Keratinocyte (primary cell): Measurements from ENCODE around the gene METTL1. TPM values are rescaled to one million over a fixed set of nuclear protein-coding genes. Genes with fewer than 3 reads are reported as not detected.

Source experiments
- DNase-seq: peaks from one replicate; pipeline ENCODE4 v3.0.0-alpha.2; 2011; ENCODE audit warnings: low read depth, missing footprints, low spot score
- FAIRE-seq: peaks from 2 replicates; lab custom pipeline; 2011; peaks lifted over from hg19 to GRCh38; lab: Jason Lieb, UNC
- H2AFZ ChIP-seq: 2 replicates; pipeline ENCODE4 v1.6.0; 2012; ENCODE audit warnings: low read length, control low read depth, inconsistent platforms; ENCODE audit not compliant: control insufficient read depth
- H3K27ac ChIP-seq: 2 replicates; pipeline ENCODE4 v1.5.1; 2011; ENCODE audit warnings: low read length; ENCODE audit not compliant: control insufficient read depth, insufficient read depth
- H3K27me3 ChIP-seq: 3 replicates; pipeline ENCODE4 v1.6.0; 2011; ENCODE audit warnings: low read length; ENCODE audit not compliant: control insufficient read depth, insufficient read depth; ENCODE audit errors: extremely low read depth
- H3K36me3 ChIP-seq, 2 experiments: 2 replicates in 1 of 2; 3 replicates in 1 of 2; pipeline ENCODE4 v1.5.1; 2011; ENCODE audit warnings: low read length in 2 of 2, mild to moderate bottlenecking in 1 of 2; ENCODE audit not compliant: control insufficient read depth in 2 of 2, insufficient read depth in 2 of 2; ENCODE audit errors: extremely low read depth in 1 of 2
- H3K4me1 ChIP-seq: 3 replicates; pipeline ENCODE4 v1.5.1; 2011; ENCODE audit warnings: low read length; ENCODE audit not compliant: control insufficient read depth, insufficient read depth; ENCODE audit errors: extremely low read depth
- H3K4me2 ChIP-seq: 3 replicates; pipeline ENCODE4 v1.6.0; 2011; ENCODE audit warnings: low read depth, low read length; ENCODE audit not compliant: control insufficient read depth, insufficient read depth; ENCODE audit errors: extremely low read depth
- H3K4me3 ChIP-seq, 3 experiments: fragments of 200-600 bp in 1 of 3; sonication (generic) in 1 of 3; 2 replicates in 2 of 3; 3 replicates in 1 of 3; pipeline ENCODE4 v1.5.1; 2011 to 2016; ENCODE audit warnings: low read length in 3 of 3, mild to moderate bottlenecking in 3 of 3, control low read depth in 2 of 3, inconsistent platforms in 1 of 3, low read depth in 1 of 3, mixed read lengths in 1 of 3, mixed run types in 1 of 3, moderate library complexity in 1 of 3; ENCODE audit not compliant: control insufficient read depth in 2 of 3, insufficient read depth in 2 of 3; ENCODE audit errors: extremely low read depth in 1 of 3
- H3K79me2 ChIP-seq: 2 replicates; pipeline ENCODE4 v1.6.0; 2012; ENCODE audit warnings: low read length; ENCODE audit not compliant: control insufficient read depth, insufficient read depth
- H3K9ac ChIP-seq: 3 replicates; pipeline ENCODE4 v1.6.0; 2011; ENCODE audit warnings: low read length; ENCODE audit not compliant: control insufficient read depth, insufficient read depth; ENCODE audit errors: extremely low read depth
- H3K9me1 ChIP-seq: 3 replicates; pipeline ENCODE4 v1.6.0; 2011; ENCODE audit warnings: low read length; ENCODE audit not compliant: control insufficient read depth, insufficient read depth; ENCODE audit errors: extremely low read depth
- H3K9me3 ChIP-seq: 2 replicates; pipeline ENCODE4 v1.5.1; 2012; ENCODE audit warnings: low read depth, low read length; ENCODE audit not compliant: control insufficient read depth
- H4K20me1 ChIP-seq: 3 replicates; pipeline ENCODE4 v1.6.0; 2011; ENCODE audit warnings: low read length; ENCODE audit not compliant: control insufficient read depth, insufficient read depth; ENCODE audit errors: extremely low read depth
- EZH2 ChIP-seq: IDR thresholded peaks from one replicate; pipeline ENCODE4 v1.6.1; 2012; ENCODE audit warnings: inconsistent platforms, mild to moderate bottlenecking, low read length, moderate library complexity
- dilution Hi-C: fragments of 300-500 bp; cut with MboI; formaldehyde crosslinking; loops from one replicate; pipeline ENCODE4 v1.7.0; 2020; ENCODE audit warnings: low sequenced_read_pairs; ENCODE audit not compliant: extremely low pct_ligation_motif_present
- polyA plus RNA-seq, 5 experiments: library from polyadenylated mRNA; depleted of rRNA in 3 of 5; stranded (reverse) in 3 of 5; stranded (forward) in 1 of 5; unstranded in 1 of 5; fragments of >200 nt; gene quantifications; 1 replicate in 1 of 5; 2 replicates in 3 of 5; 3 replicates in 1 of 5; pipeline versions ENCODE4 v1.2.1 to v1.2.3, GENCODE V29; 2011 to 2012; ENCODE audit warnings: missing spikeins in 2 of 5, low read depth in 1 of 5, low replicate concordance in 1 of 5
- TF ChIP-seq, protein P1 (sequence below), 3 experiments: IDR thresholded peaks in 1 of 3; conservative IDR thresholded peaks in 1 of 3; optimal IDR thresholded peaks in 1 of 3; 2 replicates in 2 of 3; 3 replicates in 1 of 3; pipeline versions ENCODE3 to v1.5.1; 2011; ENCODE audit warnings: low read length in 3 of 3, mild to moderate bottlenecking in 3 of 3, moderate library complexity in 2 of 3, control low read depth in 1 of 3, inconsistent platforms in 1 of 3; ENCODE audit not compliant: insufficient read depth in 2 of 3; ENCODE audit errors: extremely low read depth in 1 of 3

The METTL1 gene
- polyA plus RNA-seq, 1 donor (not counting 4 experiments of a cell fraction or from before 2014, with no cell fraction given), result 24.5 TPM

DNA sequence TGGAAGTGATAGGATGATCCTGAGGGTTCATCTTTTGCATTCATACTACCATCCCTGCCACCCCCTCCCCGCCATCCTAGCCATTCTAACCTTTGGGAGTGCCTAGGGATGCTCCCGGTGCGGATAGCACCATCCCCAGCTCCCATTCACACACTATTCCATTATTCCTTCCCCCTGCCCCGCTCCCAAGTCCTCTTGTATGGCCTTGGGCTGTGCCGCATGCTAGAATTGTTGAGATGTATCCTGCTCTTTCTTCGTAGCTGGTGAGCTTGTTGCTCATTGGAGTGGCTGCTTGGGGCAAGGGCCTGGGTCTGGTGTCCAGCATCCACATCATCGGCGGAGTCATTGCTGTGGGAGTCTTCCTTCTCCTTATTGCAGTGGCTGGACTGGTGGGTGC is 26.4 kb downstream of the METTL1 start:
- Histone ChIP-seq H3K4me3 (peak overlapping the region; percentile 81 to 99 (median 97)), H3K9ac (peak overlapping the region; percentile 99), H3K27me3 (peaks cover 5% of the 10 kb centered on the region), H3K36me3 (peaks cover 11 to 16% of the 10 kb centered on the region in 2 experiments), H4K20me1 (no peaks in the 10 kb centered on the region), H3K4me2 (peak overlapping the region; percentile 94), H3K9me3 (no peaks in the 10 kb centered on the region), H3K79me2 (peaks cover 18% of the 10 kb centered on the region), H3K9me1 (no peaks in the 10 kb centered on the region), H2AFZ (peak overlapping the region; percentile 31), H3K4me1 (peaks cover 16% of the 10 kb centered on the region), H3K27ac (peak overlapping the region; percentile 98)
- no peak for DNase-seq
- no peak for TF ChIP-seq EZH2
- TF ChIP-seq, protein P1, sequence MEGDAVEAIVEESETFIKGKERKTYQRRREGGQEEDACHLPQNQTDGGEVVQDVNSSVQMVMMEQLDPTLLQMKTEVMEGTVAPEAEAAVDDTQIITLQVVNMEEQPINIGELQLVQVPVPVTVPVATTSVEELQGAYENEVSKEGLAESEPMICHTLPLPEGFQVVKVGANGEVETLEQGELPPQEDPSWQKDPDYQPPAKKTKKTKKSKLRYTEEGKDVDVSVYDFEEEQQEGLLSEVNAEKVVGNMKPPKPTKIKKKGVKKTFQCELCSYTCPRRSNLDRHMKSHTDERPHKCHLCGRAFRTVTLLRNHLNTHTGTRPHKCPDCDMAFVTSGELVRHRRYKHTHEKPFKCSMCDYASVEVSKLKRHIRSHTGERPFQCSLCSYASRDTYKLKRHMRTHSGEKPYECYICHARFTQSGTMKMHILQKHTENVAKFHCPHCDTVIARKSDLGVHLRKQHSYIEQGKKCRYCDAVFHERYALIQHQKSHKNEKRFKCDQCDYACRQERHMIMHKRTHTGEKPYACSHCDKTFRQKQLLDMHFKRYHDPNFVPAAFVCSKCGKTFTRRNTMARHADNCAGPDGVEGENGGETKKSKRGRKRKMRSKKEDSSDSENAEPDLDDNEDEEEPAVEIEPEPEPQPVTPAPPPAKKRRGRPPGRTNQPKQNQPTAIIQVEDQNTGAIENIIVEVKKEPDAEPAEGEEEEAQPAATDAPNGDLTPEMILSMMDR (optimal IDR thresholded peaks at IDR 0.05 in 1 of 3, IDR thresholded peaks at IDR 0.05 in 1 of 3, conservative IDR thresholded peaks at IDR 0.05 in 1 of 3; ENCODE audit: extremely low read depth in 1 of 3, insufficient read depth in 2 of 3, low read length in 3 of 3), result no peak
- dilution Hi-C loops, result loop anchor here (25.0 kb wide), 1 partner anchor 158 kb away; the partner anchor contains the start of gene PIP4K2C
- FAIRE-seq, result no peak

DNA sequence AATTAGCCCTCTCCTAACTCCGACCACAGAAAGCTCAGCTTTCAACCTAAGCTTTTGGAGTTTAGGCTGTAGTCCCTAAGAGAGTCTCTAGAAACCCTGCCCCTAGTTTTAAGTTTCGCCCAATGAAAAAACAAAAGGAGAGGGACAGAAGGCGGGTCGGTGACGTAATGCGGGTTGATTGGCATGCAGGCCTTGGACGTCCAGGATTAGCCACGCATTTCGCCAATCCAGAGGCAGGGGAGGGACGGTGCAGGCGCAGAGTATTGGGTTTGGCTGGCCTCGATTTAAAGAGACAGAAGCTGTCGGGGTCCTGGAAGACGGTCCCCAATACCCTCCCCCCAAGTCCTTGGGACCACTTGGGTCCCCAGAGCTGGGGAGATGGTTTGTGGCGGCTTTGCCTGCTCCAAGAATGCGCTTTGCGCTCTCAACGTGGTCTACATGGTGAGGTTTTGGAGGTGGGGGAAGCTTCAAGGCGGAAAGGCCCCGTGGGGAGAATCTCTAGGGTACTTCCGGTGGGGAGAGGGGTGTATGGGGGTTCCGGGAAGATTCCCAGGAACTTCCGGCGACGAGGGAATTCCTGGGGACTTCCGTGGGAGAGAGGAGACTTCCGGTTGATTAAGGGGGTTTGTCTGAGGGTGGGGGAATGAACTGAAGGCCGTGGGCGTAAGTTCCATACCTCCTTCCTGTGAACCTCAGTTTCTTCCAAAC is 27.0 kb downstream of the METTL1 start, which contains the start of gene TSPAN31:
TSS of gene TSPAN31 (plus strand) at position 263 of the 708 bp plus-strand sequence. CDS start at position 379, 116 bp downstream.
- Histone ChIP-seq H3K4me2 (peak within 1 kb of the TSS; percentile 94), H3K4me1 (peaks cover 16% of the 10 kb centered on the region), H3K27ac (peak within 1 kb of the TSS; percentile 98), H3K27me3 (peaks cover 10% of the 10 kb centered on the region), H3K9ac (peak within 1 kb of the TSS; percentile 99), H4K20me1 (no peaks in the 10 kb centered on the region), H3K36me3 (peaks cover 11 to 12% of the 10 kb centered on the region in 2 experiments), H2AFZ (peak within 1 kb of the TSS; percentile 90), H3K4me3 (peak within 1 kb of the TSS; percentile 81 to 99 (median 97)), H3K79me2 (peaks cover 13% of the 10 kb centered on the region), H3K9me3 (no peaks in the 10 kb centered on the region), H3K9me1 (no peaks in the 10 kb centered on the region)
- TF ChIP-seq, protein P1 (optimal IDR thresholded peaks at IDR 0.05 in 1 of 3, IDR thresholded peaks at IDR 0.05 in 1 of 3, conservative IDR thresholded peaks at IDR 0.05 in 1 of 3; ENCODE audit: extremely low read depth in 1 of 3, insufficient read depth in 2 of 3, low read length in 3 of 3), result no peak
- TF ChIP-seq EZH2, result no peak
- dilution Hi-C loops, result loop anchor here (25.0 kb wide), 1 partner anchor 158 kb away; the partner anchor contains the start of gene PIP4K2C
- DNase-seq (no peak), FAIRE-seq (peak; percentile 82)
